HG02588 (cell line): Measurements from ENCODE around the gene HCCS.
A peak's percentile ranks its signal among the peaks of the same experiment; 100 is the strongest.
"Not testable (repeated sequence)": the region's sequence is repeated elsewhere in the genome, so short reads cannot be mapped to it uniquely, and the experiment has no call there.

Experiments used
- ATAC-seq: cut with Tn5 transposase; IDR thresholded peaks from one replicate; pipeline ENCODE4 v1.9.1; 2021; ENCODE audit warnings: mild to moderate bottlenecking, moderate library complexity; ENCODE audit not compliant: unreplicated experiment

HCCS gene

GRCh38 chrX:11119313-11119943 is 8.3 kb downstream of the HCCS start:
- no peak for ATAC-seq

GRCh38 chrX:11123087-11123486 is 12.0 kb downstream of the HCCS start:
- ATAC-seq = not testable (repeated sequence)

GRCh38 chrX:11124112-11124511 is 13.0 kb downstream of the HCCS start:
- no peak for ATAC-seq

- ATAC-seq = no peak
These were observed 13.9 kb downstream of the HCCS start for GRCh38 chrX:11125060-11125459.

GRCh38 chrX:11129534-11130105 is 18.5 kb downstream of the HCCS start:
- ATAC-seq = no peak

GRCh38 chrX:11130136-11130535 is 19.0 kb downstream of the HCCS start:
- ATAC-seq = no peak

GRCh38 chrX:11131146-11131545 is 20.0 kb downstream of the HCCS start:
- no peak for ATAC-seq

GRCh38 chrX:11135564-11136185 is 24.5 kb downstream of the HCCS start:
- ATAC-seq = no peak

- no peak for ATAC-seq
These were observed 26.5 kb downstream of the HCCS start for GRCh38 chrX:11137543-11138139.

GRCh38 chrX:11138498-11139390 is 27.6 kb downstream of the HCCS start:
- no peak for ATAC-seq

GRCh38 chrX:11143931-11144678 is 33.0 kb downstream of the HCCS start:
- peak; percentile 71 for ATAC-seq

- no peak for ATAC-seq
These were observed 35.3 kb downstream of the HCCS start for GRCh38 chrX:11146411-11146810.

- ATAC-seq = no peak
These were observed 37.3 kb downstream of the HCCS start for GRCh38 chrX:11148401-11148800.

GRCh38 chrX:11151799-11152559 is 40.8 kb downstream of the HCCS start:
- ATAC-seq = no peak

GRCh38 chrX:11159149-11159548 is 48.0 kb downstream of the HCCS start:
- ATAC-seq = no peak

- ATAC-seq = no peak
These were observed 53.3 kb downstream of the HCCS start for GRCh38 chrX:11164433-11164832.

GRCh38 chrX:11171956-11172355 is 60.8 kb downstream of the HCCS start:
- no peak for ATAC-seq

- no peak for ATAC-seq
These were observed 61.3 kb downstream of the HCCS start for GRCh38 chrX:11172415-11172814.
